ENCODE data around the gene TSEN54.

- TF ChIP-seq CTCF (conservative IDR thresholded peaks at IDR 0.05) (no peak), EZH2 (IDR thresholded peaks at IDR 0.05; ENCODE audit: low read depth) (no peak)
Measured at GRCh38 chr17:75518201-75518600, 1.9 kb downstream of the TSEN54 start.

All from PC-9 (cell line).